ENCODE measurements around the gene AGER.
"Not testable (repeated sequence)": the region's sequence is repeated elsewhere in the genome, so short reads cannot be mapped to it uniquely, and the experiment has no call there.

The AGER gene

DNA sequence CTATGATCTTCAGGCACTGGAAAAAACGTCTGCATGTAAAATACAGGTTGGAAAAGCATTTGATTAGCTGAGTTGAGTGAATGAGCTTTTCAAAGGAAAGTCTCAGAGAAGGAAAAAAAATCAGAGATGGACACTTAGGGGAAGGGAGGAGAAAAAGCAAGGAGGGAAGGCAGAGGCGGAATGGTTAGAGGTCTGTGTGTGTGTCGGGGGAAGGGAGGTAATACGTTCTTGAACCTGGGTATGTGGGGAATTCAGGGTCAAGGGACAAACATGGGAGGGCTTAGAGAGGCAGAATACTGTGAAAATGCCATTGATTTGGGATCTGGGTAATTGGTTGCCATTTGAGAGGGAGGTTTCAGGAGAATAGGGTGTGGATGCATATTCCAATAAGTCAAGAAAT, 37.4 kb downstream of the AGER start:
- no peak for DNase-seq

DNA sequence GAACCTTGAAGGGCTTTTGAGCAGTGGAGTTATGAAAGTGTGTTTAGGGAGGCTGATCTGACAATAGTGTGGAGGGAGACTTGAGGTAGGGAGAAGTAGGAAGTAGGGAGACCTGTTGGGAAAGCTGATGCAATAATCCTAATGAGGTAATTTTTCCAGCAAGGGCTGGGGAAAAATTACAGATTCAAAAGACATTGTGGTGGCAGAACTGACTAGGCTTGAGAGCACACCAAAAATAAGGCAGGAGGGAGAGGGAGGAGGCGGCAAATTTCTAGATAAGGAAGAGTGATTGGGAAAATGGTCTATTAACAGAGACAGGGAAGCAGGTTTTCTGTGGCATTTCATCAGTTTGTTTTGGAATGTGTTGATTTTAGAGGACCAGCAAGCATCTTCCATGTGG, 37.8 kb downstream of the AGER start:
- DNase-seq: no peak

DNA sequence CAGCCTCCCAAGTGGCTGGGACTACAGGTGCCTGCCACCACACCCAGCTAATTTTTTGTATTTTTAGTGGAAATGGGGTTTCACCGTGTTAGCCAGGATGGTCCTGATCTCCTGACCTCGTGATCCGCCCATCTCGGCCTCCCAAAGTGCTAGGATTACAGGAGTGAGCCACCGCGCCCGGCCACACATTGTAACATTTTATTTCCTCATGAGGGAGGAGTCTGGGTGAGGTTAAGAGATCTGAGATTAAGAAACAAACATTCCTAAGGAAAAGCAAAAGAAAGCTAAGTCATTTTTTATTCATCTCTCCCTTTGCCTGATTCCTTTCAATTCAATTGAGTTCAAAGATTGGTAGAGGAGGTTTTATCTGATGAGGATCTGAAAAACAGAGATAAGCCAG, 39.8 kb downstream of the AGER start:
- not testable (repeated sequence) for DNase-seq

DNA sequence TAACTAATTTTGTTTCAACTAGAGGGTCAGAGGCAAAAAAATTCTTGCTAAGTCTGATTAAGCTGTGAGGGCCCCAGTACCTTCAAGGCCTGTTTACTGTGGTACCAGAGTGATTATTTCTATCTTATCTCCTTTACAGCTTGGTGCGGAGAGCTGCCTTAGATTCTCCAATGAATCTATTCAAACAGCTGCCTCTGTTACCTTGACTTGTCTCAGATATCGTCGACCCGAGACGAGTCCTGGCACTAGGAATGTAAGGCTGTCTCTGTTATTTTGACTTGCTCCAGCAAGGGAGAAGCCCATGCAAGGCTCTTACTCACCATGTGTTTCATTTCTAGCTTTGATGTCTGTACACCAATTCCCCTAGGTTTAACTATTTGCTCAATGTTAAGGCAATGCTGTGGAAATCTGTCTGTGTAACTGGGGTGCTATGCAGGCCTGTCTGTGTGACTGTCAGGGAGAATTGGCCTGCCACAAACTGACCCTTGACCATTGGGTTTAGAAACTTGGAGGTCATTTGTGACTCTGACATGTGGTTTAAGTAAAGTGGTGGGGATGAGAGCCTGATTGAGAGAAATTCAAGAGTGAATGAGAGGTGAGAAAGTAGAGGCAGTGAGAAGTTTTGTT, 43.5 kb downstream of the AGER start:
- DNase-seq: no peak

DNA sequence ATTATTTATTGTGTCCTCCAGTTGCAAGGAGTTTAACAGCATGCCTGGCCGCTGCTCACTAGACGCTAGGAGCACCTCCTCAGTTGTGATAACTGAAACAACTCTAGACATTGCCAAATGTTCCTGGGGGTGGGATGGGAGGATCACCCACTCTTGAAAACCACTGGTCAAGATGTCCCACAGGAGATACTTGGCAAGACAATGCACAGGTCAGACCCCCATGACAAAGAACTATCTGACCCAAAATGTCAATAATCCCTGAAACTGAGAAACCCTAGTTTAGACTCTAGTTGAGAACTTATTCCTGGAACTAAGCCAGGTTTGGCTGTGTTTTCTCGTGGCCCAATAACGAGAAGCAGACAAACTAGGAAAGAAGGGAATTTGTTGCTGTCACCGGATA, 44.5 kb downstream of the AGER start:
- no peak for DNase-seq

DNA sequence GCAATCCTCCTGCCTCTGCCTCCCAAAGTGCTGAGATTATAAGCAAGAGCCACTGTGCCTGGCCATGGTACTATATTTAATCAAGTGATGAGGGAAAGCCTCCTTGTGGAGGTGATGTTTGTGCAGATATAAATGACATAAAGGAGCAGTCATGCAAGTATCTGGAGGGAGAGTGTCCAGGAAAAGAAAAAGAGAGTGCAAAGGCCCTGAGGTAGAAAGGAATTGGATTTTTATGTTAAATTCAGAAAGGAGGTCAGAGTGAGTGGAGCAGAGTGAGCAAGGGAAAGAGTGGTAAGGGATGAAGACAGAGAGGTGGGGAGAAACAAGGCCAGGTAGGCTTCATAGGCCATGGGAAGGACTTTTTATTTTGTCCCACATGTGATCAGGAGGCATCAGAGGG, 46.6 kb downstream of the AGER start:
- no peak for DNase-seq

DNA sequence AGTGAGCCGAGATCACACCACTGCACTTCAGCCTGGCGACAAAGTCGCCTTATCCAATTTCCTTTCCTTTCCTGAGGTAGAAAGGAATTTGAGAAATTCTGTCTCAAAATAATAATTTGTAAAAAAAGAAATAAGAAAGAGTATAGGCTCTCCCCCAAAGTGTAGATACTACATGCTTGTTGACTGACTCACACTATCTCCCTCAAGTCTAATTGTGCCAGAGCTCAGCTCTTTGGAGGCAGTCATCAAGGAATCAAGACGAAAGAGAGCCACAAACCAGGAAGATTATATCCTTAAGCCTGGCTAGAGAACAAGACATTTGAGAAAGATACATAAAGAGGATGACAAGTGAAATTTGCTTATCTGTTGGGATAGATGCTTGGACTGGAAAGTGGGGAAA, 50.3 kb downstream of the AGER start:
- DNase-seq: no peak

DNA sequence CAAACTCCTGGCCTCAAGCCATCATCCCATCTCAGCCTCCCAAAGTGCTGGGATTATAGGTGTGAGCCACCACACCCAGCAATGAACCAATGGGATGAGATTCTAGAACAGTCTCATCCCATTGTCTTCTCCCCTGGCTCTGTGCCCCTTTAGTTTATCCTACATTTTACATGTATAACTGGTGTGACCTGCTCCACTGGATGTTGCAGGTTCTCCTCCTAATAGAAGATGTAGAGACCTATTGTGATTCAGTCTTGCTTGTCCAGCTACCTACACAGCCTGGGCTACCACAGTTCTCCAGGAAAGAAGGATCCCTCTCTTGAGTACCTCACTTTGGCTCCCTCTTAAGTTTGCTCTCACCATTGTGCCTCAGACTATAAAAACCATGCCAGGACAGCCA, 51.9 kb downstream of the AGER start:
- no peak for DNase-seq

DNA sequence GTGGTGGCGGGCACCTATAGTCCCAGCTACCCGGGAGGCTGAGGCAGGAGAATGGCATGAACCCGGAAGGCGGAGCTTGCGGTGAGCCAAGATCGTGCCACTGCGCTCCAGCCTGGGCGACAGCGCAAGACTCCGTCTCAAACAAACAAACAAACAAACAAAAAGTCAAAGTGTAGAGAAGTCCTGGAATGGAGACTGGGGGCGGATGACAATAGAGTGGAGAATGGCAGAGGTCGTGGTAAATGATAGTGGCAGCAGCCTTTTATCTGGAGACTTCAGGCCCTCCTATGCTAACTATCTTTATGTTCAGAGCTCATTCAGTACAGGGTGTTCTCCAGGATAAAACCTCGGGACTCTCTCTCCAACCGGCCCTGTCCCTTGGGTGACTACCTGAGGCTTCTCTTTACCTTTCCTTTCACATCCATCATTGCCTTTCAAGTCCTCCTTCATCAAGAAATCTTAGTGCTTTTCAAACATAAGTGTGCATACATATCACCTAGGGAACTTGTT, 52.6 kb downstream of the AGER start:
- no peak for DNase-seq
